Neuronal stem cell (in vitro differentiated cells): Measurements from ENCODE around the gene TMC7.

Source experiments
- DNase-seq: peaks from one replicate; pipeline ENCODE4 v3.0.0-alpha.2; 2013; ENCODE audit warnings: low spot score
- H2AFZ ChIP-seq: one replicate; pipeline ENCODE4 v1.6.1; 2013; ENCODE audit warnings: mild to moderate bottlenecking, low read length, inconsistent platforms
- H2AK5ac ChIP-seq: 2 replicates; pipeline ENCODE4 v1.6.1; 2013; ENCODE audit warnings: low read depth, mild to moderate bottlenecking, inconsistent platforms, low read length, moderate library complexity, mixed read lengths
- H2BK120ac ChIP-seq: 2 replicates; pipeline ENCODE4 v1.6.1; 2013; ENCODE audit warnings: low read depth, mild to moderate bottlenecking, inconsistent platforms, low read length, moderate library complexity, mixed read lengths
- H2BK12ac ChIP-seq: one replicate; pipeline ENCODE4 v1.6.1; 2013; ENCODE audit warnings: low read length, inconsistent platforms
- H2BK15ac ChIP-seq: 2 replicates; pipeline ENCODE4 v1.6.1; 2013; ENCODE audit warnings: mild to moderate bottlenecking, low read length, inconsistent platforms, mixed read lengths
- H2BK5ac ChIP-seq: one replicate; pipeline ENCODE4 v1.6.1; 2013; ENCODE audit warnings: inconsistent platforms, mild to moderate bottlenecking, low read length, moderate library complexity
- H3K14ac ChIP-seq: one replicate; pipeline ENCODE4 v1.6.1; 2013; ENCODE audit warnings: low read length, inconsistent platforms
- H3K18ac ChIP-seq: 2 replicates; pipeline ENCODE4 v1.6.1; 2013; ENCODE audit warnings: low read length, inconsistent platforms
- H3K23ac ChIP-seq: 2 replicates; pipeline ENCODE4 v1.6.1; 2013; ENCODE audit warnings: low read depth, mild to moderate bottlenecking, mixed read lengths, low read length, inconsistent platforms; ENCODE audit not compliant: poor library complexity
- H3K27ac ChIP-seq: replicated peaks from 3 replicates; pipeline ENCODE4 v1.5.1; 2013; ENCODE audit warnings: low read length, inconsistent platforms
- H3K27me3 ChIP-seq, 3 experiments: 2 replicates each; pipeline ENCODE4 v1.6.1; 2013; ENCODE audit warnings: low read length in 3 of 3, mild to moderate bottlenecking in 2 of 3, inconsistent platforms in 1 of 3, low read depth in 1 of 3, mixed read lengths in 1 of 3, moderate library complexity in 1 of 3; ENCODE audit not compliant: control insufficient read depth in 3 of 3, insufficient read depth in 3 of 3
- H3K36me3 ChIP-seq, 2 donors: replicated peaks in 1 of 2; 2 replicates each; pipeline ENCODE4 v1.6.1; 2013; ENCODE audit warnings: low read length in 2 of 2; ENCODE audit not compliant: control insufficient read depth in 2 of 2, insufficient read depth in 2 of 2
- H3K4ac ChIP-seq: 2 replicates; pipeline ENCODE4 v1.6.1; 2013; ENCODE audit warnings: inconsistent platforms, mild to moderate bottlenecking, low read length, moderate library complexity
- H3K4me1 ChIP-seq, 2 donors: 1 replicate in 1 of 2; 2 replicates in 1 of 2; pipeline ENCODE4 v1.6.1; 2013; ENCODE audit warnings: low read length in 2 of 2, low read depth in 1 of 2; ENCODE audit not compliant: control insufficient read depth in 2 of 2, insufficient read depth in 1 of 2
- H3K4me2 ChIP-seq: one replicate; pipeline ENCODE4 v1.6.1; 2013; ENCODE audit warnings: mild to moderate bottlenecking, low read length, inconsistent platforms; ENCODE audit not compliant: insufficient read depth, poor library complexity, severe bottlenecking
- H3K4me3 ChIP-seq, 2 donors: 2 replicates each; pipeline ENCODE4 v1.5.1; 2013; ENCODE audit warnings: low read length in 2 of 2, mild to moderate bottlenecking in 2 of 2, inconsistent platforms in 1 of 2, moderate library complexity in 1 of 2
- H3K79me1 ChIP-seq: one replicate; pipeline ENCODE4 v1.6.1; 2013; ENCODE audit warnings: low read depth, mild to moderate bottlenecking, inconsistent platforms, low read length, moderate library complexity
- H3K9ac ChIP-seq: one replicate; pipeline ENCODE4 v1.6.1; 2013; ENCODE audit warnings: mild to moderate bottlenecking, low read depth, low read length, inconsistent platforms; ENCODE audit not compliant: poor library complexity
- H3K9me3 ChIP-seq, 2 donors: replicated peaks in 1 of 2; 2 replicates each; pipeline versions ENCODE3 to v1.6.1; 2013; ENCODE audit warnings: low read length in 2 of 2, mild to moderate bottlenecking in 2 of 2, inconsistent platforms in 1 of 2, low read depth in 1 of 2, mixed read lengths in 1 of 2, moderate library complexity in 1 of 2; ENCODE audit not compliant: control insufficient read depth in 2 of 2, insufficient read depth in 1 of 2
- H4K8ac ChIP-seq: one replicate; pipeline ENCODE4 v1.6.1; 2013; ENCODE audit warnings: low read depth, mild to moderate bottlenecking, inconsistent platforms, low read length, moderate library complexity
- H4K91ac ChIP-seq: one replicate; pipeline ENCODE4 v1.6.1; 2013; ENCODE audit warnings: low read length, low read depth, mild to moderate bottlenecking, inconsistent platforms; ENCODE audit not compliant: poor library complexity
- WGBS, 2 donors: extraction: QIAGEN DNeasy Blood & Tissue Kit; methylation state at CpG; one replicate each; pipeline ENCODE4 v1.1.7; 2013; ENCODE audit warnings: missing lambda C conversion rate in 2 of 2, mixed read lengths in 1 of 2; ENCODE audit not compliant: insufficient read length in 2 of 2, insufficient replicate concordance in 1 of 2; ENCODE audit errors: extremely low coverage in 2 of 2; 5-methylcytosine and 5-hydroxymethylcytosine counted together

Gene TMC7

GRCh38 chr16:19090916-19091315 lies 107.2 kb downstream of the TMC7 start:
- no peak overlapping the region for H2BK120ac ChIP-seq

GRCh38 chr16:19092653-19093410 lies 109.1 kb downstream of the TMC7 start:
- WGBS, 2 donors, result no CpG with 5 or more reads among the region's 2 CpGs
- H2BK120ac ChIP-seq, result no peak overlapping the region
- H3K14ac ChIP-seq, result no peak overlapping the region
- H3K27ac ChIP-seq, result no peak overlapping the region
- no peak overlapping the region for H3K9ac ChIP-seq
- no peak overlapping the region for H2AFZ ChIP-seq
- H2BK12ac ChIP-seq, result no peak overlapping the region
- H4K91ac ChIP-seq, result no peak overlapping the region
- H3K23ac ChIP-seq, result no peak overlapping the region
- H3K4me3 ChIP-seq, result no peak overlapping the region
- no peaks in the 10 kb centered on the region for H3K27me3 ChIP-seq
- no peak for DNase-seq
- H3K4ac ChIP-seq, result no peak overlapping the region
- no peak overlapping the region for H2BK5ac ChIP-seq
- H3K4me1 ChIP-seq, result no peaks in the 10 kb centered on the region
- no peaks in the 10 kb centered on the region for H3K9me3 ChIP-seq
- no peak overlapping the region for H3K4me2 ChIP-seq
- no peak overlapping the region for H4K8ac ChIP-seq
- H3K36me3 ChIP-seq, result no peaks in the 10 kb centered on the region
- H3K18ac ChIP-seq, result no peak overlapping the region
- no peaks in the 10 kb centered on the region for H3K79me1 ChIP-seq
- H2BK15ac ChIP-seq, result no peak overlapping the region
- H2AK5ac ChIP-seq, result no peak overlapping the region

More at GRCh38 chr16:19090916-19091315, 107.2 kb downstream of the TMC7 start:
- H2BK12ac ChIP-seq, result no peak overlapping the region
- peaks cover 0 to 4% (median 3%) of the 10 kb centered on the region in 3 experiments for H3K27me3 ChIP-seq
- no peak overlapping the region for H3K4ac ChIP-seq
- H3K4me2 ChIP-seq, result no peak overlapping the region
- no peak overlapping the region for H3K27ac ChIP-seq
- H3K14ac ChIP-seq, result no peak overlapping the region
- no peak overlapping the region for H2BK5ac ChIP-seq
- no peak overlapping the region for H4K8ac ChIP-seq
- no peaks in the 10 kb centered on the region for H3K36me3 ChIP-seq
- no CpG with 5 or more reads among the region's 6 CpGs for WGBS, 2 donors
- DNase-seq, result no peak
- H4K91ac ChIP-seq, result no peak overlapping the region
- H3K4me3 ChIP-seq, result no peak overlapping the region
- H3K23ac ChIP-seq, result no peak overlapping the region
- H3K9ac ChIP-seq, result no peak overlapping the region
- no peak overlapping the region for H2BK15ac ChIP-seq
- H2AFZ ChIP-seq, result no peak overlapping the region
- peaks cover 0 to 2% of the 10 kb centered on the region in 2 donors for H3K4me1 ChIP-seq
- no peaks in the 10 kb centered on the region for H3K9me3 ChIP-seq
- H3K79me1 ChIP-seq, result no peaks in the 10 kb centered on the region
- H3K18ac ChIP-seq, result no peak overlapping the region
- H2AK5ac ChIP-seq, result no peak overlapping the region

GRCh38 chr16:19093631-19094541 lies 110.2 kb downstream of the TMC7 start:
- Histone ChIP-seq H2BK120ac (no peak overlapping the region), H3K9ac (no peak overlapping the region), H4K8ac (no peak overlapping the region), H3K4me3 (no peak overlapping the region), H2BK15ac (no peak overlapping the region), H3K27me3 (no peaks in the 10 kb centered on the region), H2AFZ (no peak overlapping the region), H3K4ac (no peak overlapping the region), H3K36me3 (no peaks in the 10 kb centered on the region), H2BK5ac (no peak overlapping the region), H2BK12ac (no peak overlapping the region), H2AK5ac (no peak overlapping the region), H4K91ac (no peak overlapping the region), H3K27ac (no peak overlapping the region), H3K4me2 (no peak overlapping the region), H3K18ac (no peak overlapping the region), H3K4me1 (no peaks in the 10 kb centered on the region), H3K14ac (no peak overlapping the region), H3K23ac (no peak overlapping the region), H3K79me1 (no peaks in the 10 kb centered on the region), H3K9me3 (peaks cover 0 to 1% of the 10 kb centered on the region in 2 donors)
- no peak for DNase-seq
- WGBS, 2 donors, result no CpG with 5 or more reads among the region's 15 CpGs
